ENCODE data around the gene ARCN1. TPM values are rescaled to one million over a fixed set of nuclear protein-coding genes. Genes with fewer than 3 reads are reported as not detected.

Gene ARCN1
- total and polyA plus RNA-seq, 9 of the 15 experiments (the other 6 are each of a cell fraction or from before 2014, with no cell fraction given) = 30.0 to 224 (median 76.4) TPM

DNA sequence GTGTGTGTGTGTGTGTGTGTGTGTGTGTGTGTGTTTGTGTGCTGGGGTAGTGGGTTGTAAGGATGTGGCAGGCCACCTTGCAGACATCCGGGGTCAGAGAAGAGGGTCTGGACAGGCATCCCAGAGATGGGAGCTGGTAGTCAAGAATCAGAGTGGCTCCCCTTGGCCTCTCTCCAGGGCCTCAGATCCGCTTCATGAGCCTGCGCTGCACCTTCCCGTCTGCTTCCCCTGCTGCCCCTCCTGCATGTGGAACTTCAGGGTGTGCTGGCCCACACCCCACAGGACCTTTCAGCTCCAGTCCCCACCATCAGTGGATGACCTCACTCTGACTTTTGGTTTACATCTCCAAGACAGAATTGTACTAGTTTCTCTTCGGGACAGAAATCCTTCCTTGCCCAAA lies 76.1 kb downstream of the ARCN1 start:
- Histone ChIP-seq H3K9me3 (replicated peaks; ENCODE audit: control insufficient read depth, insufficient read depth, low read depth, low read length) (no peaks in the 10 kb centered on the region), H2AFZ (ENCODE audit: low read depth, low read length) (no peak overlapping the region), H3K4me2 (ENCODE audit: insufficient read depth, low read length) (no peak overlapping the region), H3K4me3 (no peak overlapping the region), H3K27me3 (ENCODE audit: control insufficient read depth in 2 of 2, insufficient read depth in 2 of 2, low read length in 2 of 2) (no peaks in the 10 kb centered on the region), H3K4me1 (replicated peaks in 1 of 2; ENCODE audit: control insufficient read depth in 2 of 2, insufficient read depth in 2 of 2, low read length in 2 of 2) (peaks cover 3 to 21% of the 10 kb centered on the region in 2 experiments; a peak in 4 of 5 replicates), H4K20me1 (replicated peaks; ENCODE audit: control insufficient read depth, insufficient read depth, low read length) (no peaks in the 10 kb centered on the region), H3K27ac (ENCODE audit: extremely low read depth, low read depth, low read length) (no peak overlapping the region), H3K9me1 (ENCODE audit: control insufficient read depth, insufficient read depth, low read length) (no peaks in the 10 kb centered on the region), H3K36me3 (ENCODE audit: control insufficient read depth, insufficient read depth, low read length) (peaks cover 55% of the 10 kb centered on the region), H3K79me2 (ENCODE audit: control insufficient read depth, insufficient read depth, low read length) (no peaks in the 10 kb centered on the region), H3K9ac (ENCODE audit: insufficient read depth in 1 of 2, low read depth in 2 of 2, low read length in 2 of 2) (no peak overlapping the region)
- no peak for TF ChIP-seq ZNF780A (CRISPR knock-in tag; IDR thresholded peaks at IDR 0.05)
- TF ChIP-seq MYBL2 (IDR thresholded peaks at IDR 0.05; ENCODE audit: low read depth) = no peak
- TF ChIP-seq MYBL2 (CRISPR knock-in tag; IDR thresholded peaks at IDR 0.05; ENCODE audit: borderline replicate concordance) = no peak
- no peak for TF ChIP-seq RB1 (IDR thresholded peaks at IDR 0.05; ENCODE audit: low read depth)
- TF ChIP-seq, protein P1, sequence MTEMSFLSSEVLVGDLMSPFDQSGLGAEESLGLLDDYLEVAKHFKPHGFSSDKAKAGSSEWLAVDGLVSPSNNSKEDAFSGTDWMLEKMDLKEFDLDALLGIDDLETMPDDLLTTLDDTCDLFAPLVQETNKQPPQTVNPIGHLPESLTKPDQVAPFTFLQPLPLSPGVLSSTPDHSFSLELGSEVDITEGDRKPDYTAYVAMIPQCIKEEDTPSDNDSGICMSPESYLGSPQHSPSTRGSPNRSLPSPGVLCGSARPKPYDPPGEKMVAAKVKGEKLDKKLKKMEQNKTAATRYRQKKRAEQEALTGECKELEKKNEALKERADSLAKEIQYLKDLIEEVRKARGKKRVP (CRISPR knock-in tag; IDR thresholded peaks at IDR 0.05) = no peak
- TF ChIP-seq MAZ (CRISPR knock-in tag; conservative IDR thresholded peaks at IDR 0.05 in 1 of 2, IDR thresholded peaks at IDR 0.05 in 1 of 2) = no peak
- no peak for TF ChIP-seq NR2F6 (CRISPR knock-in tag; IDR thresholded peaks at IDR 0.05)
- DNase-seq (ENCODE audit: extremely low read depth in 1 of 4, low spot score in 3 of 4) = no peak
- in situ Hi-C loops (cut with MboI) (no loop called here), intact Hi-C loops (cut with micrococcal nuclease) (no loop called here)
- CTCF ChIA-PET (ENCODE audit: low intra/inter-chr PET ratio) = no interaction called here
- POLR2A ChIA-PET = interaction anchor here (1.2 kb wide), 1 partner anchor 19 kb away, joined by 5 read pairs; no protein-coding TSS in a partner anchor
- no peak for ATAC-seq
- BruUV-seq (replicated peaks) = no TSS peak
- WGBS (ENCODE audit: insufficient coverage, low coverage, missing lambda C conversion rate) = 89% methylated on average over 5 of the region's 5 CpGs
- FAIRE-seq = no peak

Measured in K562 (cell line).